HUES64 (cell line): Measurements from ENCODE around the gene TSC22D3.

ENCODE experiments used
- H3K27ac ChIP-seq: 2 replicates; pipeline ENCODE4 v1.7.0; 2013; ENCODE audit warnings: low read depth, low read length, inconsistent platforms
- H3K27me3 ChIP-seq: 2 replicates; pipeline ENCODE4 v1.6.1; 2013; ENCODE audit warnings: mild to moderate bottlenecking, low read length; ENCODE audit not compliant: insufficient read depth
- H3K36me3 ChIP-seq: 2 replicates; pipeline ENCODE4 v1.6.1; 2013; ENCODE audit warnings: mild to moderate bottlenecking, low read length; ENCODE audit not compliant: insufficient read depth
- H3K4me1 ChIP-seq: 2 replicates; pipeline ENCODE4 v1.6.1; 2013; ENCODE audit warnings: mild to moderate bottlenecking, low read length, moderate library complexity; ENCODE audit not compliant: insufficient read depth
- H3K4me3 ChIP-seq: 2 replicates; pipeline ENCODE4 v1.5.1; 2013; ENCODE audit warnings: mild to moderate bottlenecking, low read length, moderate library complexity
- H3K9ac ChIP-seq: 2 replicates; pipeline ENCODE4 v1.6.1; 2013; ENCODE audit warnings: mild to moderate bottlenecking, low read depth, low read length
- H3K9me3 ChIP-seq: 2 replicates; pipeline ENCODE4 v1.6.1; 2013; ENCODE audit warnings: low read depth, low read length; ENCODE audit not compliant: insufficient read depth
- WGBS: fragments of 150-250, 120-280 bp; methylation state at CpG from one replicate; pipeline ENCODE4 v1.1.7; 2013; ENCODE audit warnings: missing lambda C conversion rate; 5-methylcytosine and 5-hydroxymethylcytosine counted together

The TSC22D3 gene

GRCh38 chrX:107741404-107741790, 34.2 kb downstream of the TSC22D3 start:
- peaks cover 3% of the 10 kb centered on the region; the same call in 1 of the 2 replicates for H3K27me3 ChIP-seq
- H3K9ac ChIP-seq = 0 out of 2 replicates have a peak overlapping the region, but pooled peaks have one; percentile 20
- H3K4me1 ChIP-seq = peaks cover 20% of the 10 kb centered on the region
- H3K27ac ChIP-seq = no peak overlapping the region; the same call in 1 of the 2 replicates
- H3K9me3 ChIP-seq = no peaks in the 10 kb centered on the region
- no peaks in the 10 kb centered on the region for H3K36me3 ChIP-seq
- H3K4me3 ChIP-seq = peak overlapping the region; percentile 51
- 72% methylated on average over 7 of the region's 7 CpGs for WGBS

- 93% methylated on average over 3 of the region's 3 CpGs for WGBS
- Histone ChIP-seq H3K4me1 (peaks cover 21% of the 10 kb centered on the region), H3K27ac (no peak overlapping the region), H3K9me3 (no peaks in the 10 kb centered on the region), H3K27me3 (peaks cover 3% of the 10 kb centered on the region; the same call in 1 of the 2 replicates), H3K4me3 (no peak overlapping the region), H3K9ac (no peak overlapping the region), H3K36me3 (no peaks in the 10 kb centered on the region)
Measured at GRCh38 chrX:107739541-107739940, 36.0 kb downstream of the TSC22D3 start.

- H3K27me3 ChIP-seq = peaks cover 3% of the 10 kb centered on the region; the same call in 1 of the 2 replicates
Measured at GRCh38 chrX:107738768-107739167, 36.8 kb downstream of the TSC22D3 start.

GRCh38 chrX:107738272-107738671, 37.3 kb downstream of the TSC22D3 start:
- Histone ChIP-seq H3K9me3 (no peaks in the 10 kb centered on the region), H3K27ac (no peak overlapping the region), H3K4me1 (peaks cover 21% of the 10 kb centered on the region), H3K4me3 (no peak overlapping the region), H3K36me3 (no peaks in the 10 kb centered on the region), H3K9ac (no peak overlapping the region), H3K27me3 (no peaks in the 10 kb centered on the region; the same call in 1 of the 2 replicates)
- 88% methylated on average over 5 of the region's 5 CpGs for WGBS

More at GRCh38 chrX:107738768-107739167, 36.8 kb downstream of the TSC22D3 start:
- peaks cover 21% of the 10 kb centered on the region for H3K4me1 ChIP-seq
- 91% methylated on average over 8 of the region's 8 CpGs for WGBS
- no peak overlapping the region for H3K9ac ChIP-seq
- no peak overlapping the region for H3K27ac ChIP-seq
- H3K36me3 ChIP-seq = no peaks in the 10 kb centered on the region
- H3K9me3 ChIP-seq = no peaks in the 10 kb centered on the region
- no peak overlapping the region for H3K4me3 ChIP-seq

GRCh38 chrX:107736781-107737531, 38.6 kb downstream of the TSC22D3 start:
- H3K9ac ChIP-seq = no peak overlapping the region
- no peak overlapping the region for H3K4me3 ChIP-seq
- peaks cover 19% of the 10 kb centered on the region for H3K4me1 ChIP-seq
- H3K27ac ChIP-seq = peak overlapping the region; percentile 37; the same call in 1 of the 2 replicates
- H3K9me3 ChIP-seq = no peaks in the 10 kb centered on the region
- 25% methylated on average over 6 of the region's 8 CpGs for WGBS
- no peaks in the 10 kb centered on the region; the same call in 1 of the 2 replicates for H3K27me3 ChIP-seq
- no peaks in the 10 kb centered on the region for H3K36me3 ChIP-seq

GRCh38 chrX:107734646-107735045, 40.9 kb downstream of the TSC22D3 start:
- Histone ChIP-seq H3K36me3 (no peaks in the 10 kb centered on the region), H3K4me1 (peaks cover 32% of the 10 kb centered on the region), H3K9ac (no peak overlapping the region), H3K27me3 (no peaks in the 10 kb centered on the region), H3K27ac (no peak overlapping the region), H3K4me3 (no peak overlapping the region), H3K9me3 (no peaks in the 10 kb centered on the region)
- 73% methylated on average over 1 of the region's 3 CpGs for WGBS

- Histone ChIP-seq H3K27me3 (no peaks in the 10 kb centered on the region), H3K9me3 (no peaks in the 10 kb centered on the region)
- WGBS = 94% methylated on average over 4 of the region's 4 CpGs
Measured at GRCh38 chrX:107733686-107734085, 41.9 kb downstream of the TSC22D3 start.

GRCh38 chrX:107731831-107732502, 43.6 kb downstream of the TSC22D3 start:
- whole genome bisulfite sequencing = 17% methylated on average over 7 of the region's 7 CpGs
- Histone ChIP-seq H3K9me3 (no peaks in the 10 kb centered on the region), H3K27me3 (no peaks in the 10 kb centered on the region), H3K27ac (peak overlapping the region; percentile 60; the same call in 1 of the 2 replicates), H3K36me3 (no peaks in the 10 kb centered on the region), H3K9ac (no peak overlapping the region), H3K4me3 (no peak overlapping the region), H3K4me1 (peaks cover 36% of the 10 kb centered on the region)

More at GRCh38 chrX:107733686-107734085, 41.9 kb downstream of the TSC22D3 start:
- no peak overlapping the region for H3K27ac ChIP-seq
- no peak overlapping the region for H3K9ac ChIP-seq
- peaks cover 39% of the 10 kb centered on the region for H3K4me1 ChIP-seq
- no peaks in the 10 kb centered on the region for H3K36me3 ChIP-seq
- H3K4me3 ChIP-seq = no peak overlapping the region

GRCh38 chrX:107730991-107731766, 44.4 kb downstream of the TSC22D3 start:
- Histone ChIP-seq H3K27me3 (no peaks in the 10 kb centered on the region), H3K9me3 (no peaks in the 10 kb centered on the region), H3K9ac (no peak overlapping the region), H3K4me3 (no peak overlapping the region), H3K36me3 (no peaks in the 10 kb centered on the region), H3K4me1 (peaks cover 30% of the 10 kb centered on the region), H3K27ac (peak overlapping the region; percentile 60; the same call in 1 of the 2 replicates)
- WGBS = 71% methylated on average over 8 of the region's 9 CpGs

GRCh38 chrX:107730298-107730655, 45.3 kb downstream of the TSC22D3 start:
- Histone ChIP-seq H3K9me3 (no peaks in the 10 kb centered on the region), H3K4me1 (peaks cover 37% of the 10 kb centered on the region), H3K36me3 (no peaks in the 10 kb centered on the region), H3K4me3 (no peak overlapping the region), H3K27me3 (no peaks in the 10 kb centered on the region), H3K27ac (no peak overlapping the region), H3K9ac (no peak overlapping the region)
- 13% methylated on average over 1 of the region's 1 CpG for WGBS
